Daoy (cell line): ENCODE results near the gene KLK7. TPM values are rescaled to one million over a fixed set of nuclear protein-coding genes. Genes with fewer than 3 reads are reported as not detected.
A peak's percentile ranks its signal among the peaks of the same experiment; 100 is the strongest.
"Not testable (repeated sequence)": the region's sequence is repeated elsewhere in the genome, so short reads cannot be mapped to it uniquely, and the experiment has no call there.

Source experiments
- DNase-seq: peaks from one replicate; pipeline ENCODE4 v3.0.0-alpha.2; 2015; ENCODE audit warnings: low read depth
- total RNA-seq: library from RNA; depleted of rRNA; stranded (reverse); fragments of >200 nt; shearing (Covaris generic); gene quantifications from 2 replicates; pipeline ENCODE4 v1.2.3, GENCODE V29; 2014

Gene KLK7
- total RNA-seq, 1 experiment from 2014 or later, result not detected

GRCh38 chr19:51012661-51013190, 29.0 kb upstream of the KLK7 start:
- DNase-seq, result no peak

- no peak for DNase-seq
These were observed 26.5 kb upstream of the KLK7 start for GRCh38 chr19:51010066-51010795.

GRCh38 chr19:51009061-51009891, 25.6 kb upstream of the KLK7 start:
- no peak for DNase-seq

- DNase-seq, result no peak
These were observed 23.8 kb upstream of the KLK7 start for GRCh38 chr19:51007488-51007887.

DNA sequence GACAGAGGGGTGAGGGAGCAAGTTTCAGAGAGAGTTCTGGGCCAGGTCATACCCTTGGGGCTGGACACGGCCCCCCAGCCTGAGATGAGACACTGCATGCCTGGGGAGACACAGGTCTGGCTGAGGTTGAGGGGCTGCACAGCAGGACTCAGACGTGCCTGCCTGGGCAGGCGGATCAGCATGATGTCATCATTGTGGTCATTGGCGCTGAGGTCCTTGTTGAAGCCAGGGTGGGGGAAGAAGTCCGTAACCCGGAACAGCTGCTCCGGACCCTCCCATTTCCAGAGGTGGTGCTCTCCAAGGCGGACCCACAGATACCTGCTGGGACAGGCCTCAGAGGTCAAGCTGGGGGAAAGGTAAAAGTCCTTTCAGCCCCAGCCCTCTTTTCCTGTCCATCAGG, 22.7 kb upstream of the KLK7 start:
- no peak for DNase-seq

- DNase-seq, result no peak
These were observed 21.5 kb upstream of the KLK7 start for GRCh38 chr19:51005248-51005647.

DNA sequence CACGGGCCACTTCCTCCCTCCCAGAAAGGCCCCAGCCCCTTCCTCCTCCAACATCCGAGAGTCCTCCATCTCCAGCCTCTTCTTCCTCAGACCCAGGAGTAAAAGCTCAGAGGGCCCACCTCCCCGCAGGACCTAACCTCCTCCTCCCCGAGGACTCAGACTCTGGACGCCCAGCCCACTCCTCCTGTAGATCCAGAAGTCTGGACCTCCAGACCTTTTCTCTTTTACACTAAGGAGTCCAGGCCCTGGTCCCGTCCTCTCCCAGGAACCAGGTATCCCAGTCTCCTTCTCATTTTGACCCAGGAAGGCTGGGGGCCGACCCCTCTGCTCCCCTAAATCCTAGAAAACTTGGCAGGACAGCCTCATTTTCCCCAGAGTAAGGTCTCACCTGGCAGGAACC, 19.6 kb upstream of the KLK7 start:
- DNase-seq, result no peak

- peak; percentile 83 for DNase-seq
These were observed 19.0 kb upstream of the KLK7 start for GRCh38 chr19:51002542-51003311.

DNA sequence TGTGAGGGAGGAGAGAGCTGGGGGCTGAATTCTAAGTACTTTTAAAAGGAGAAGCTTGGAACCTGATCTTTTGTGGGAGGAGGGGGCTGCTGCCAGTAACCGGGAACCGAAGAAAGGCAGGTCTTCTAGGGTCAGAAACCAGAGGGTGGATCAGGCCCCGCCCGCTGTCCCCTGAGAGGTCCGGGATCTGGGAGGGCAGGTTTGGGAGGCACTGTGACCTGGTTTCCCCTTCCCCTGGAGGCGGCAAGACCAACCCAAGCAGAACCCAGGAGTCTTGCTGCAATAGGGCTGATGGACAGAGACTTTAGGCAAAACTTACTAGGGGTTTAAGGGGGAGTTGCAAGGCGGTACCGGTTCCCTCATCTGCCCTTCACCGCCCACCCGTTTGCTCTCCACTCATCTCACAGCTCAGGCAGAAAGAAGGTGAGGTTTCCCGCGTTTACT, 18.4 kb upstream of the KLK7 start:
- no peak for DNase-seq

DNA sequence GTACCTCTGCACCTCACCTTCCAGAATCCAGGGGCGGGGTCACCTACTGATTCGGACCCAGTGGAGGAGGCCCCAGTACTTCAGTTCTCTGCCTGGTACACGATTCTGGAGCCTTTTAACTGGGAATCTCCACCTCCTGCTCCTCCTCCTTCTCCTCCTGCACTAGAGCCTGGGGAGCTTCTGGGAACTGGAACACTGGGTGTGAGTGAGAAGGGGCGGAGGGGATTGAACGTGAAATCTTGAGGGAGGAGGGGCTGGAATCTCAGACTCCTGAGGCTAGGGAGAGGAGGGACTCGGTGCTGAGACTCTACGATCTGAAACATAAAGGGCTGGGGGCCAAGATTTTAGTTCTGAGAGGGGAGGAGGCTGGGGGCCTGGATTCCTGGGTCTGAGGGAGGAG, 17.8 kb upstream of the KLK7 start, which contains the start of gene KLK8:
TSS of gene KLK8 (minus strand) at position 90 of the 400 bp plus-strand sequence. CDS start 437 bp downstream, outside the sequence.
- DNase-seq, result no peak

- DNase-seq, result no peak
These were observed 17.3 kb upstream of the KLK7 start for GRCh38 chr19:51000981-51001380.

- DNase-seq, result no peak
These were observed 16.7 kb upstream of the KLK7 start for GRCh38 chr19:51000426-51000825.

- DNase-seq, result no peak
These were observed 15.0 kb upstream of the KLK7 start for GRCh38 chr19:50998686-50999085.

- no peak for DNase-seq
These were observed 14.3 kb upstream of the KLK7 start for GRCh38 chr19:50998061-50998460.

- DNase-seq, result no peak
These were observed 10.4 kb upstream of the KLK7 start for GRCh38 chr19:50994129-50994528.

- no peak for DNase-seq
These were observed 8.9 kb upstream of the KLK7 start for GRCh38 chr19:50992666-50993035.

- not testable (repeated sequence) for DNase-seq
These were observed 699 bp upstream of the KLK7 start for GRCh38 chr19:50984416-50984815.

DNA sequence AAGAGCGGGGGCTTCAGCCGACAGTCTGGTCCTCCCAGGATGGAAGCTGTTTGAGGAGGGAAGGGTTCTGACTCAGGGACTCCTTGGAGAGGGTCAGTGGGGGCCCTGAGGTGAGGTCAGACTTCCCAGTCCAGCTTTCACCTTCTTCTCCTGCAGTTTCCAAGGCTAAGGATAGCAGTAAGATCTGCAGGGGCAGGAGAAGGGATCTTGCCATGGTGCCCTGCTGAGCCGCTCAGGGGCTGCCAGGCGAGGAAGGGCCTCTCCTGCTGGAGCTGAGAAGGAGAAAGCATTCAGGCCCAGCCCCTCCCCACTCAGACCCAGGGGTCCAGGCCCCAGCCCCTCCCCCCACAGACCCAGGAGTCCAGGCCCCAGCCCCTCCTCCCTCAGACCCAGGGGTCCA, 1.5 kb downstream of the KLK7 start:
- no peak for DNase-seq

- DNase-seq, result no peak
These were observed 2.0 kb downstream of the KLK7 start for GRCh38 chr19:50981587-50982146.

DNA sequence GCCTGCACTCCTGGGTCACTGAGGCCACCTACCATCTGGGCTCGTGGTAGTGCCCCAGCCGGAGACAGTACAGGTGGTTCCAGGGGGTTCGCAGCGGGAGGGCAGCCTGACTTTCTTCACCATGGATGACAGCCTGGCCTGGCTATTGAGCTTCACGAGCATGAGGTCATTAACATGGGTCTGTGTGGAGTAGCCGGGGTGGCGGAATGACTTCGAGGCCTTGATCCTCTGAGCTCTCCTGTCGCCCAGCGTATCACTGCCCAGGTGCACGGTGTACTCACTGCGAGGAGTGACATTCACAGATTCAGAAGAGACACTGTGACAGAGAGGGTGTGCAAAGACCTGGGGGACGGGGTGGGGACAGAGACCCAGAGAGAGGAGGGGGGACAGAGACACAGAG, 3.5 kb downstream of the KLK7 start:
- DNase-seq, result no peak

GRCh38 chr19:50979758-50980157, 4.0 kb downstream of the KLK7 start:
- no peak for DNase-seq
